Measurements from ENCODE around the gene MT1F. TPM values are rescaled to one million over a fixed set of nuclear protein-coding genes. Genes with fewer than 3 reads are reported as not detected.
A peak's percentile ranks its signal among the peaks of the same experiment; 100 is the strongest.

Gene MT1F
- total RNA-seq, 6 donors from 2014 or later = 4.7 to 21.0 (median 8.6) TPM

- no peak overlapping the region for H3K27ac ChIP-seq
- DNase-seq (no peak), ATAC-seq (ENCODE audit: low FRiP score in 2 of 2) (no peak)
- peaks cover 0 to 6% (median 3%) of the 10 kb centered on the region in 4 donors for H3K27me3 ChIP-seq
- H3K4me3 ChIP-seq = no peak overlapping the region
- no peaks in the 10 kb centered on the region for H3K9me3 ChIP-seq
- H3K36me3 ChIP-seq = no peaks in the 10 kb centered on the region
- TF ChIP-seq EP300 (IDR thresholded peaks at IDR 0.05) (no peak), POLR2A (IDR thresholded peaks at IDR 0.05) (no peak), POLR2AphosphoS5 (IDR thresholded peaks at IDR 0.05) (no peak)
- TF ChIP-seq, protein P1, sequence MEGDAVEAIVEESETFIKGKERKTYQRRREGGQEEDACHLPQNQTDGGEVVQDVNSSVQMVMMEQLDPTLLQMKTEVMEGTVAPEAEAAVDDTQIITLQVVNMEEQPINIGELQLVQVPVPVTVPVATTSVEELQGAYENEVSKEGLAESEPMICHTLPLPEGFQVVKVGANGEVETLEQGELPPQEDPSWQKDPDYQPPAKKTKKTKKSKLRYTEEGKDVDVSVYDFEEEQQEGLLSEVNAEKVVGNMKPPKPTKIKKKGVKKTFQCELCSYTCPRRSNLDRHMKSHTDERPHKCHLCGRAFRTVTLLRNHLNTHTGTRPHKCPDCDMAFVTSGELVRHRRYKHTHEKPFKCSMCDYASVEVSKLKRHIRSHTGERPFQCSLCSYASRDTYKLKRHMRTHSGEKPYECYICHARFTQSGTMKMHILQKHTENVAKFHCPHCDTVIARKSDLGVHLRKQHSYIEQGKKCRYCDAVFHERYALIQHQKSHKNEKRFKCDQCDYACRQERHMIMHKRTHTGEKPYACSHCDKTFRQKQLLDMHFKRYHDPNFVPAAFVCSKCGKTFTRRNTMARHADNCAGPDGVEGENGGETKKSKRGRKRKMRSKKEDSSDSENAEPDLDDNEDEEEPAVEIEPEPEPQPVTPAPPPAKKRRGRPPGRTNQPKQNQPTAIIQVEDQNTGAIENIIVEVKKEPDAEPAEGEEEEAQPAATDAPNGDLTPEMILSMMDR (IDR thresholded peaks at IDR 0.05) = no peak
- H3K4me1 ChIP-seq = peaks cover 13 to 37% (median 27%) of the 10 kb centered on the region in 4 donors
- 90 to 92% methylated on average over 2 to 3 of the region's 3 CpGs for WGBS, 2 donors
Measured at GRCh38 chr16:56679078-56679730, 21.4 kb downstream of the MT1F start.

DNA sequence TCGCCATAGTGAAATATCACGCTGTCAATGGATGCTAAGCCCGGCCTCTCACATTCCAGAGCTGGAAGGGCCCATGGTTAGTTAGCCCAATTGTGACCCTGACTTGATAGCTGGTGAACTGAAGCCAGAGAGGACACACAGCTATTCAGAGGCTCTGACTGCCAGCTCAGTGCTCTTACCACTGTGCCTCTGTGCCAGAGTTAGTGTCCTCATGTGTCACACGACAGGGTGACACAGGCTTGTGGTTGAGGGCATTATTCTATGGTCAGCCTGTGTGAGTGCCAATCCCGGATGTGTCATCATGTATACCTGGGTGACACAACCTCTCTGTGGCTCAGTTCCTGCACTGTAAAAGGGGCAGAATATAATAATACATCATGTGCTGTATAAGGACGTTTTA, 22.1 kb downstream of the MT1F start:
- TF ChIP-seq, protein P1 (IDR thresholded peaks at IDR 0.05) = no peak
- TF ChIP-seq POLR2AphosphoS5 (IDR thresholded peaks at IDR 0.05) = no peak
- TF ChIP-seq POLR2A (IDR thresholded peaks at IDR 0.05) = no peak
- no peak for TF ChIP-seq EP300 (IDR thresholded peaks at IDR 0.05)
- DNase-seq (no peak), ATAC-seq (ENCODE audit: low FRiP score in 2 of 2) (no peak)
- no peak overlapping the region for H3K4me3 ChIP-seq
- no peaks in the 10 kb centered on the region for H3K9me3 ChIP-seq
- no peak overlapping the region for H3K27ac ChIP-seq
- peaks cover 0 to 6% (median 3%) of the 10 kb centered on the region in 4 donors for H3K27me3 ChIP-seq
- H3K4me1 ChIP-seq = peaks cover 13 to 37% (median 27%) of the 10 kb centered on the region in 4 donors
- no peaks in the 10 kb centered on the region for H3K36me3 ChIP-seq
- WGBS, 2 donors = 79 to 90% methylated on average over 5 to 6 of the region's 6 CpGs

GRCh38 chr16:56681939-56682702, 24.4 kb downstream of the MT1F start, which contains the start of gene MT1X:
TSS of gene MT1X (plus strand) at chr16:56682470. CDS start at chr16:56682541, 71 bp downstream.
- ATAC-seq (ENCODE audit: low FRiP score in 2 of 2) (peak; percentile 98 to 99), DNase-seq (peak; percentile 95 to 98)
- peak within 1 kb of the TSS; percentile 40 to 66 (median 52) for H3K4me3 ChIP-seq
- peak; percentile 92 to 95 (median 93) for TF ChIP-seq POLR2A (IDR thresholded peaks at IDR 0.05)
- TF ChIP-seq, protein P1 (IDR thresholded peaks at IDR 0.05) = peak in 1 of 6 experiments; percentile 21
- peak; percentile 42 to 99 (median 97) for TF ChIP-seq EP300 (IDR thresholded peaks at IDR 0.05)
- peak; percentile 97 to 98 for TF ChIP-seq POLR2AphosphoS5 (IDR thresholded peaks at IDR 0.05)
- H3K9me3 ChIP-seq = no peaks in the 10 kb centered on the region
- WGBS, 2 donors = 0 to 1% methylated on average over 25 to 46 of the region's 49 CpGs
- H3K4me1 ChIP-seq = peaks cover 13 to 25% (median 21%) of the 10 kb centered on the region in 4 donors
- H3K27ac ChIP-seq = peak within 1 kb of the TSS; percentile 72 to 89 (median 84)
- no peaks in the 10 kb centered on the region for H3K36me3 ChIP-seq
- no peaks in the 10 kb centered on the region for H3K27me3 ChIP-seq

DNA sequence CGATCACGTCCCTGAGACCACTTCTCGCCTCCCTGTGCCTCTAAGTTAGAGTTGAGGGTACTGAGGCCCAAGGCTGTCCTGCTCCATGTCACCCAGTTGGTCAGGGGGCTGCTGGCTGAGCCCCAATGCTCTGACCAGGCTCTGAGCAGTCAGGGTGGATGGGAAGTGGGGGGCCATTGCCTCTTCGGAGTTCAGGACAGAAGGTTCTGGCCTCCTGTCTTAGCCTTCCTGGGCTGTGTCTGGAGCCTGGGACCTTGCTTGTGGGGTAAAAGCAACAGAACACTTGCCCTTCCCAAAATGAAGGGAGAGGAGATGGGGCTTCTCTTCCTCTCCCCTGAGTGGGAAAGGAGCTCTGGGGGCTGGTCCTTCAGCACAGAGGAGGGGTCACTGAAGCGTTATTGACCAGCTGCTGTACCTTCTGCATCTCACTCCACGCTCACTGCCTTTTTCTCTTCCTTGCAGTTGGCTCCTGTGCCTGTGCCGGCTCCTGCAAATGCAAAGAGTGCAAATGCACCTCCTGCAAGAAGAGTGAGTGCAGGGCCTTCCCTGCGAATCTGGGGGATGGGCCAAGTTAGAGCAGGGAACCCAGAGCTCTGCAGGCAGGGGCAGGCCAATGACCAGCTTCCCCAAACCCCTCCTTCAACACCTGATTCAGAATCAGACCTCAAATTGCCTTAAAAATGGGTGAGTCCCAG, 25.1 kb downstream of the MT1F start:
- Histone ChIP-seq H3K9me3 (no peaks in the 10 kb centered on the region), H3K36me3 (no peaks in the 10 kb centered on the region), H3K27ac (peak overlapping the region; percentile 72 to 89 (median 84)), H3K27me3 (no peaks in the 10 kb centered on the region), H3K4me1 (peaks cover 13 to 25% (median 21%) of the 10 kb centered on the region in 4 donors), H3K4me3 (peak overlapping the region; percentile 40 to 66 (median 52))
- DNase-seq (no peak), ATAC-seq (ENCODE audit: low FRiP score in 2 of 2) (no peak)
- TF ChIP-seq, protein P1 (IDR thresholded peaks at IDR 0.05) = no peak
- TF ChIP-seq POLR2AphosphoS5 (IDR thresholded peaks at IDR 0.05) (no peak), EP300 (IDR thresholded peaks at IDR 0.05) (no peak), POLR2A (IDR thresholded peaks at IDR 0.05) (no peak)
- 39 to 50% methylated on average over 7 to 8 of the region's 8 CpGs for WGBS, 2 donors
